Glutamatergic neuron (in vitro differentiated cells): ENCODE data around the gene KCNMA1. TPM values are rescaled to one million over a fixed set of nuclear protein-coding genes. Genes with fewer than 3 reads are reported as not detected.

Source experiments
- DNase-seq: peaks from one replicate; pipeline ENCODE4 v3.0.0; 2022
- H3K27ac Mint-ChIP-seq: one replicate; pipeline ENCODE4 v1.8.0; 2020; ENCODE audit warnings: mild to moderate bottlenecking, mixed read lengths, inconsistent platforms; ENCODE audit not compliant: unreplicated experiment
- H3K27me3 Mint-ChIP-seq: one replicate; pipeline ENCODE4 v1.8.0; 2020; ENCODE audit warnings: mild to moderate bottlenecking, moderate library complexity, mixed read lengths, inconsistent platforms; ENCODE audit not compliant: unreplicated experiment
- H3K36me3 Mint-ChIP-seq: one replicate; pipeline ENCODE4 v1.8.0; 2020; ENCODE audit warnings: mild to moderate bottlenecking, mixed read lengths, inconsistent platforms; ENCODE audit not compliant: unreplicated experiment
- H3K4me1 Mint-ChIP-seq: one replicate; pipeline ENCODE4 v1.8.0; 2020; ENCODE audit warnings: mild to moderate bottlenecking, low read depth, mixed read lengths, inconsistent platforms; ENCODE audit not compliant: unreplicated experiment
- H3K4me3 Mint-ChIP-seq: one replicate; pipeline ENCODE4 v1.8.0; 2020; ENCODE audit warnings: mild to moderate bottlenecking, mixed read lengths, inconsistent platforms; ENCODE audit not compliant: unreplicated experiment
- H3K9me3 Mint-ChIP-seq: one replicate; pipeline ENCODE4 v1.8.0; 2020; ENCODE audit warnings: mild to moderate bottlenecking, moderate library complexity, mixed read lengths, inconsistent platforms; ENCODE audit not compliant: unreplicated experiment
- total RNA-seq: library from RNA; stranded (reverse); fragmentation: NEBNext Ultra II Directional; extraction: Animal tissue kit (Norgen Biotek cat#: 25700); gene quantifications from one replicate; pipeline ENCODE4 v1.2.1, GENCODE V29; 2021; ENCODE audit not compliant: unreplicated experiment
- TF ChIP-seq, protein P1 (sequence below): fragments of 200-600 bp; sonication (generic); IDR thresholded peaks from one replicate; pipeline ENCODE4 v1.5.0; 2021; ENCODE audit not compliant: partially characterized antibody, unreplicated experiment

KCNMA1 gene
- total RNA-seq, 1 donor from 2014 or later: 3.2 TPM

- Mint-ChIP-seq H3K4me1 (no peaks in the 10 kb centered on the region), H3K27ac (no peak overlapping the region), H3K4me3 (no peak overlapping the region), H3K36me3 (no peaks in the 10 kb centered on the region), H3K27me3 (no peaks in the 10 kb centered on the region), H3K9me3 (peaks cover 4% of the 10 kb centered on the region)
- DNase-seq: no peak
- TF ChIP-seq, protein P1, sequence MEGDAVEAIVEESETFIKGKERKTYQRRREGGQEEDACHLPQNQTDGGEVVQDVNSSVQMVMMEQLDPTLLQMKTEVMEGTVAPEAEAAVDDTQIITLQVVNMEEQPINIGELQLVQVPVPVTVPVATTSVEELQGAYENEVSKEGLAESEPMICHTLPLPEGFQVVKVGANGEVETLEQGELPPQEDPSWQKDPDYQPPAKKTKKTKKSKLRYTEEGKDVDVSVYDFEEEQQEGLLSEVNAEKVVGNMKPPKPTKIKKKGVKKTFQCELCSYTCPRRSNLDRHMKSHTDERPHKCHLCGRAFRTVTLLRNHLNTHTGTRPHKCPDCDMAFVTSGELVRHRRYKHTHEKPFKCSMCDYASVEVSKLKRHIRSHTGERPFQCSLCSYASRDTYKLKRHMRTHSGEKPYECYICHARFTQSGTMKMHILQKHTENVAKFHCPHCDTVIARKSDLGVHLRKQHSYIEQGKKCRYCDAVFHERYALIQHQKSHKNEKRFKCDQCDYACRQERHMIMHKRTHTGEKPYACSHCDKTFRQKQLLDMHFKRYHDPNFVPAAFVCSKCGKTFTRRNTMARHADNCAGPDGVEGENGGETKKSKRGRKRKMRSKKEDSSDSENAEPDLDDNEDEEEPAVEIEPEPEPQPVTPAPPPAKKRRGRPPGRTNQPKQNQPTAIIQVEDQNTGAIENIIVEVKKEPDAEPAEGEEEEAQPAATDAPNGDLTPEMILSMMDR: no peak
Measured at GRCh38 chr10:77545585-77545984, 92.0 kb downstream of the KCNMA1 start.

GRCh38 chr10:77544617-77545016, 93.0 kb downstream of the KCNMA1 start:
- TF ChIP-seq, protein P1: no peak
- no peak overlapping the region for H3K27ac Mint-ChIP-seq
- no peaks in the 10 kb centered on the region for H3K4me1 Mint-ChIP-seq
- peaks cover 4% of the 10 kb centered on the region for H3K9me3 Mint-ChIP-seq
- H3K4me3 Mint-ChIP-seq: no peak overlapping the region
- no peaks in the 10 kb centered on the region for H3K27me3 Mint-ChIP-seq
- no peaks in the 10 kb centered on the region for H3K36me3 Mint-ChIP-seq
- no peak for DNase-seq

GRCh38 chr10:77542710-77543259, 94.8 kb downstream of the KCNMA1 start:
- no peaks in the 10 kb centered on the region for H3K36me3 Mint-ChIP-seq
- peaks cover 4% of the 10 kb centered on the region for H3K9me3 Mint-ChIP-seq
- no peaks in the 10 kb centered on the region for H3K4me1 Mint-ChIP-seq
- H3K27me3 Mint-ChIP-seq: no peaks in the 10 kb centered on the region
- DNase-seq: no peak
- H3K27ac Mint-ChIP-seq: no peak overlapping the region
- H3K4me3 Mint-ChIP-seq: no peak overlapping the region
- TF ChIP-seq, protein P1: no peak

- Mint-ChIP-seq H3K4me3 (no peak overlapping the region), H3K27me3 (no peaks in the 10 kb centered on the region), H3K9me3 (peaks cover 4% of the 10 kb centered on the region), H3K27ac (no peak overlapping the region), H3K36me3 (no peaks in the 10 kb centered on the region), H3K4me1 (no peaks in the 10 kb centered on the region)
- DNase-seq: no peak
- TF ChIP-seq, protein P1: no peak
Measured at GRCh38 chr10:77541944-77542343, 95.7 kb downstream of the KCNMA1 start.

GRCh38 chr10:77541247-77541646, 96.4 kb downstream of the KCNMA1 start:
- no peak overlapping the region for H3K27ac Mint-ChIP-seq
- H3K9me3 Mint-ChIP-seq: peaks cover 2% of the 10 kb centered on the region
- no peaks in the 10 kb centered on the region for H3K27me3 Mint-ChIP-seq
- no peaks in the 10 kb centered on the region for H3K36me3 Mint-ChIP-seq
- H3K4me3 Mint-ChIP-seq: no peak overlapping the region
- TF ChIP-seq, protein P1: no peak
- no peaks in the 10 kb centered on the region for H3K4me1 Mint-ChIP-seq
- no peak for DNase-seq
